Activated CD4-positive, alpha-beta T cell treated with anti-CD3 and anti-CD28 coated beads, Interleukin-2, amount 50 U/mL, for 48 hours (primary cell): ENCODE results near the gene STOM.
"Not testable (repeated sequence)": the region's sequence is repeated elsewhere in the genome, so short reads cannot be mapped to it uniquely, and the experiment has no call there.

Experiments
- DNase-seq, 2 experiments: peaks; one replicate each; pipeline ENCODE4 v3.0.0-alpha.2; 2020

The STOM gene

GRCh38 chr9:121298689-121299466, 71.2 kb downstream of the STOM start:
- no peak for DNase-seq

GRCh38 chr9:121298016-121298538, 72.0 kb downstream of the STOM start:
- no peak for DNase-seq

- no peak for DNase-seq
Observed at GRCh38 chr9:121297389-121297788, 72.7 kb downstream of the STOM start.

- DNase-seq, result no peak
Observed at GRCh38 chr9:121296213-121297127, 73.6 kb downstream of the STOM start.

- DNase-seq, result no peak
Observed at GRCh38 chr9:121295662-121296191, 74.3 kb downstream of the STOM start.

- no peak for DNase-seq
Observed at GRCh38 chr9:121294866-121295661, 75.0 kb downstream of the STOM start.

GRCh38 chr9:121294151-121294743, 75.8 kb downstream of the STOM start:
- DNase-seq, result no peak

GRCh38 chr9:121292801-121293241, 77.2 kb downstream of the STOM start:
- DNase-seq, result no peak

- DNase-seq, result no peak
Observed at GRCh38 chr9:121292051-121292450, 78.0 kb downstream of the STOM start.

GRCh38 chr9:121291536-121291935, 78.5 kb downstream of the STOM start:
- DNase-seq, result not testable (repeated sequence)

GRCh38 chr9:121289772-121290370, 80.2 kb downstream of the STOM start:
- no peak for DNase-seq

- DNase-seq, result no peak
Observed at GRCh38 chr9:121289026-121289771, 80.9 kb downstream of the STOM start.
